ENCODE measurements around the gene TAS2R1.

GRCh38 chr5:9599391-9599790, 30.8 kb downstream of the TAS2R1 start:
- no peak for TF ChIP-seq TAF1 (IDR thresholded peaks at IDR 0.05; ENCODE audit: borderline replicate concordance, low read depth, low read length)
- TF ChIP-seq EZH2phosphoT487 (IDR thresholded peaks at IDR 0.05; ENCODE audit: borderline replicate concordance, low read depth): no peak
- no peak for TF ChIP-seq TEAD4 (IDR thresholded peaks at IDR 0.05; ENCODE audit: borderline replicate concordance, insufficient read depth)
- no peak for TF ChIP-seq NFIC (IDR thresholded peaks at IDR 0.05; ENCODE audit: borderline replicate concordance)
- TF ChIP-seq, protein P1, sequence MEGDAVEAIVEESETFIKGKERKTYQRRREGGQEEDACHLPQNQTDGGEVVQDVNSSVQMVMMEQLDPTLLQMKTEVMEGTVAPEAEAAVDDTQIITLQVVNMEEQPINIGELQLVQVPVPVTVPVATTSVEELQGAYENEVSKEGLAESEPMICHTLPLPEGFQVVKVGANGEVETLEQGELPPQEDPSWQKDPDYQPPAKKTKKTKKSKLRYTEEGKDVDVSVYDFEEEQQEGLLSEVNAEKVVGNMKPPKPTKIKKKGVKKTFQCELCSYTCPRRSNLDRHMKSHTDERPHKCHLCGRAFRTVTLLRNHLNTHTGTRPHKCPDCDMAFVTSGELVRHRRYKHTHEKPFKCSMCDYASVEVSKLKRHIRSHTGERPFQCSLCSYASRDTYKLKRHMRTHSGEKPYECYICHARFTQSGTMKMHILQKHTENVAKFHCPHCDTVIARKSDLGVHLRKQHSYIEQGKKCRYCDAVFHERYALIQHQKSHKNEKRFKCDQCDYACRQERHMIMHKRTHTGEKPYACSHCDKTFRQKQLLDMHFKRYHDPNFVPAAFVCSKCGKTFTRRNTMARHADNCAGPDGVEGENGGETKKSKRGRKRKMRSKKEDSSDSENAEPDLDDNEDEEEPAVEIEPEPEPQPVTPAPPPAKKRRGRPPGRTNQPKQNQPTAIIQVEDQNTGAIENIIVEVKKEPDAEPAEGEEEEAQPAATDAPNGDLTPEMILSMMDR (IDR thresholded peaks at IDR 0.05): no peak
- TF ChIP-seq REST (IDR thresholded peaks at IDR 0.05; ENCODE audit: low read depth, low read length): no peak

Data from SK-N-SH (cell line).